ENCODE data around the gene NFX1.
A peak's percentile ranks its signal among the peaks of the same experiment; 100 is the strongest.
"Not testable (repeated sequence)": the region's sequence is repeated elsewhere in the genome, so short reads cannot be mapped to it uniquely, and the experiment has no call there.

The NFX1 gene

GRCh38 chr9:33358641-33359040 lies 68.3 kb downstream of the NFX1 start:
- DNase-seq (ENCODE audit: low read depth in 3 of 3) = not testable (repeated sequence)

GRCh38 chr9:33364127-33364526 lies 73.8 kb downstream of the NFX1 start:
- DNase-seq (ENCODE audit: low read depth in 3 of 3) = no peak

- not testable (repeated sequence) for DNase-seq (ENCODE audit: low read depth in 3 of 3)
Measured at GRCh38 chr9:33364814-33365213, 74.5 kb downstream of the NFX1 start.

GRCh38 chr9:33366979-33367480 lies 76.7 kb downstream of the NFX1 start:
- no peak for DNase-seq (ENCODE audit: low read depth in 3 of 3)

GRCh38 chr9:33372900-33373299 lies 82.6 kb downstream of the NFX1 start:
- DNase-seq (ENCODE audit: low read depth in 3 of 3) = no peak

- DNase-seq (ENCODE audit: low read depth in 3 of 3) = no peak
Measured at GRCh38 chr9:33374190-33374589, 83.9 kb downstream of the NFX1 start.

- peak; percentile 38 to 58 (median 56) for DNase-seq (ENCODE audit: low read depth in 3 of 3)
Measured at GRCh38 chr9:33374634-33375237, 84.4 kb downstream of the NFX1 start.

- no peak for DNase-seq (ENCODE audit: low read depth in 3 of 3)
Measured at GRCh38 chr9:33375238-33375840, 85.0 kb downstream of the NFX1 start.

- no peak for DNase-seq (ENCODE audit: low read depth in 3 of 3)
Measured at GRCh38 chr9:33375841-33376321, 85.6 kb downstream of the NFX1 start.

GRCh38 chr9:33377089-33377715 lies 86.9 kb downstream of the NFX1 start:
- no peak for DNase-seq (ENCODE audit: low read depth in 3 of 3)

- no peak for DNase-seq (ENCODE audit: low read depth in 3 of 3)
Measured at GRCh38 chr9:33378121-33378795, 87.9 kb downstream of the NFX1 start.

GRCh38 chr9:33379666-33380389 lies 89.5 kb downstream of the NFX1 start:
- no peak for DNase-seq (ENCODE audit: low read depth in 3 of 3)

GRCh38 chr9:33380390-33381094 lies 90.2 kb downstream of the NFX1 start:
- no peak for DNase-seq (ENCODE audit: low read depth in 3 of 3)

- no peak for DNase-seq (ENCODE audit: low read depth in 3 of 3)
Measured at GRCh38 chr9:33381231-33381791, 91.0 kb downstream of the NFX1 start.

- not testable (repeated sequence) for DNase-seq (ENCODE audit: low read depth in 3 of 3)
Measured at GRCh38 chr9:33382397-33382796, 92.1 kb downstream of the NFX1 start.

GRCh38 chr9:33383396-33383795 lies 93.1 kb downstream of the NFX1 start:
- not testable (repeated sequence) for DNase-seq (ENCODE audit: low read depth in 3 of 3)

GRCh38 chr9:33385536-33385935 lies 95.2 kb downstream of the NFX1 start:
- DNase-seq (ENCODE audit: low read depth in 3 of 3) = not testable (repeated sequence)

- DNase-seq (ENCODE audit: low read depth in 3 of 3) = not testable (repeated sequence)
Measured at GRCh38 chr9:33385979-33386640, 95.8 kb downstream of the NFX1 start.

GRCh38 chr9:33386641-33386996 lies 96.3 kb downstream of the NFX1 start:
- not testable (repeated sequence) for DNase-seq (ENCODE audit: low read depth in 3 of 3)

GRCh38 chr9:33386998-33387397 lies 96.7 kb downstream of the NFX1 start:
- DNase-seq (ENCODE audit: low read depth in 3 of 3) = not testable (repeated sequence)
